IMR-90 (cell line): ENCODE data around the gene ARHGEF4. TPM values are rescaled to one million over a fixed set of nuclear protein-coding genes. Genes with fewer than 3 reads are reported as not detected.

Experiments used
- ATAC-seq: fragments of 200-7000 bp; cut with Tn5 transposase; 2 replicates; pipeline ENCODE4 v1.9.1; 2020; ENCODE audit warnings: low read depth, mild to moderate bottlenecking, moderate library complexity
- BruUV-seq: library from RNA; stranded (reverse); fragments of 400-500 nt; replicated peaks from 2 replicates; lab custom pipeline; 2021; lab: Mats Ljungman, UMichigan
- CTCF ChIA-PET: fragments of 300-600 bp; formaldehyde crosslinking; extraction: SDS; loops from one replicate; lab custom pipeline; 2021; ENCODE audit warnings: antibody characterized with exemption; lab: Yijun Ruan, JAX
- POLR2A ChIA-PET: fragments of 300-600 bp; sonication (Branson Sonifier 250); formaldehyde crosslinking; loops from one replicate; lab custom pipeline; 2022; ENCODE audit warnings: antibody characterized with exemption; ENCODE audit not compliant: unreplicated experiment; lab: Charles Lee
- DNase-seq: peaks from one replicate; pipeline ENCODE4 v3.0.0; 2013
- H2AFZ ChIP-seq: replicated peaks from 2 replicates; pipeline ENCODE3; 2013; ENCODE audit warnings: low read length, mild to moderate bottlenecking; ENCODE audit not compliant: poor library complexity
- H2AK5ac ChIP-seq: 2 replicates; pipeline ENCODE4 v1.6.1; 2013; ENCODE audit warnings: low read depth, low read length, inconsistent platforms
- H2AK9ac ChIP-seq: replicated peaks from 2 replicates; pipeline ENCODE3; 2013; ENCODE audit warnings: mild to moderate bottlenecking, low read depth, low read length, moderate library complexity; ENCODE audit not compliant: poor library complexity
- H2BK120ac ChIP-seq: 2 replicates; pipeline ENCODE4 v1.6.1; 2013; ENCODE audit warnings: low read depth, low read length, inconsistent platforms
- H2BK15ac ChIP-seq: 3 replicates; pipeline ENCODE4 v1.6.1; 2013; ENCODE audit warnings: low read depth, low read length, inconsistent platforms
- H2BK20ac ChIP-seq: 2 replicates; pipeline ENCODE4 v1.6.1; 2013; ENCODE audit warnings: low read depth, mild to moderate bottlenecking, inconsistent platforms, low read length, moderate library complexity
- H2BK5ac ChIP-seq: 2 replicates; pipeline ENCODE4 v1.6.1; 2013; ENCODE audit warnings: mild to moderate bottlenecking, low read depth, low read length, inconsistent platforms; ENCODE audit not compliant: poor library complexity, severe bottlenecking
- H3K14ac ChIP-seq: replicated peaks from 2 replicates; pipeline ENCODE4 v1.6.1; 2013; ENCODE audit warnings: low read depth, low read length, inconsistent platforms
- H3K18ac ChIP-seq: 2 replicates; pipeline ENCODE4 v1.6.1; 2013; ENCODE audit warnings: low read depth, low read length, control low read depth
- H3K23ac ChIP-seq: 2 replicates; pipeline ENCODE4 v1.6.1; 2013; ENCODE audit warnings: low read depth, low read length, inconsistent platforms
- H3K27ac ChIP-seq: 2 replicates; pipeline ENCODE4 v1.5.1; 2013; ENCODE audit warnings: mild to moderate bottlenecking, control low read depth, low read length; ENCODE audit not compliant: insufficient read depth
- H3K27me3 ChIP-seq: 2 replicates; pipeline ENCODE4 v1.6.1; 2013; ENCODE audit warnings: low read length; ENCODE audit not compliant: control insufficient read depth, insufficient read depth
- H3K36me3 ChIP-seq: 2 replicates; pipeline ENCODE4 v1.6.1; 2013; ENCODE audit warnings: low read length, mixed read lengths; ENCODE audit not compliant: control insufficient read depth, insufficient read depth
- H3K4ac ChIP-seq: 2 replicates; pipeline ENCODE4 v1.6.1; 2013; ENCODE audit warnings: low read depth, low read length, inconsistent platforms
- H3K4me1 ChIP-seq: 2 replicates; pipeline ENCODE4 v1.6.1; 2013; ENCODE audit warnings: low read length, mixed read lengths; ENCODE audit not compliant: control insufficient read depth, insufficient read depth
- H3K4me2 ChIP-seq: 2 replicates; pipeline ENCODE4 v1.6.1; 2013; ENCODE audit warnings: low read depth, mild to moderate bottlenecking, control low read depth, low read length, moderate library complexity
- H3K4me3 ChIP-seq: 2 replicates; pipeline ENCODE4 v1.5.1; 2013; ENCODE audit warnings: low read depth, mild to moderate bottlenecking, control low read depth, low read length, moderate library complexity; ENCODE audit not compliant: insufficient read depth
- H3K56ac ChIP-seq: 2 replicates; pipeline ENCODE4 v1.6.1; 2013; ENCODE audit warnings: low read length, inconsistent platforms; ENCODE audit not compliant: insufficient read depth; ENCODE audit errors: extremely low read depth
- H3K79me1 ChIP-seq, 2 experiments: 2 replicates each; pipeline ENCODE4 v1.6.1; 2013; ENCODE audit warnings: low read length in 2 of 2, inconsistent platforms in 1 of 2, low read depth in 1 of 2
- H3K9ac ChIP-seq: 2 replicates; pipeline ENCODE4 v1.6.1; 2013; ENCODE audit warnings: low read depth, low read length, control low read depth
- H3K9me1 ChIP-seq: 2 replicates; pipeline ENCODE4 v1.6.1; 2013; ENCODE audit warnings: low read length, inconsistent platforms; ENCODE audit not compliant: insufficient read depth
- H3K9me3 ChIP-seq: 2 replicates; pipeline ENCODE4 v1.6.1; 2013; ENCODE audit warnings: low read length; ENCODE audit not compliant: control insufficient read depth, insufficient read depth
- H4K20me1 ChIP-seq: 2 replicates; pipeline ENCODE4 v1.6.1; 2013; ENCODE audit warnings: low read length, inconsistent platforms; ENCODE audit not compliant: insufficient read depth
- H4K5ac ChIP-seq: 2 replicates; pipeline ENCODE4 v1.6.1; 2013; ENCODE audit warnings: mild to moderate bottlenecking, low read depth, low read length, control low read depth
- H4K8ac ChIP-seq, 2 experiments: 2 replicates each; pipeline ENCODE4 v1.6.1; 2013; ENCODE audit warnings: low read depth in 2 of 2, low read length in 2 of 2, control low read depth in 1 of 2, inconsistent platforms in 1 of 2
- H4K91ac ChIP-seq: 2 replicates; pipeline ENCODE4 v1.6.1; 2013; ENCODE audit warnings: low read depth, low read length, inconsistent platforms; ENCODE audit not compliant: insufficient read depth
- BHLHE40 ChIP-seq: fragments of 150-350 bp; IDR thresholded peaks from 2 replicates; pipeline ENCODE4 v1.6.1; 2016; ENCODE audit warnings: mild to moderate bottlenecking, low read depth, low read length
- CEBPB ChIP-seq: IDR thresholded peaks from 2 replicates; pipeline ENCODE4 v1.6.1; 2012; ENCODE audit warnings: low read depth, low read length, improper control_type of control experiment
- CTCF ChIP-seq: conservative IDR thresholded peaks from 2 replicates; pipeline ENCODE4 v1.5.1; 2012; ENCODE audit warnings: mild to moderate bottlenecking, low read depth, low read length, improper control_type of control experiment
- MAZ ChIP-seq: IDR thresholded peaks from 2 replicates; pipeline ENCODE4 v1.6.1; 2012; ENCODE audit warnings: low read depth, mild to moderate bottlenecking, low read length, improper control_type of control experiment, moderate library complexity, borderline replicate concordance
- MXI1 ChIP-seq: IDR thresholded peaks from 2 replicates; pipeline ENCODE4 v1.6.1; 2012; ENCODE audit warnings: low read depth, mild to moderate bottlenecking, low read length, moderate library complexity, borderline replicate concordance
- NFE2L2 ChIP-seq: fragments of 150-350 bp; IDR thresholded peaks from 2 replicates; pipeline ENCODE4 v1.6.1; 2016; ENCODE audit warnings: low read depth, mild to moderate bottlenecking, low read length
- RAD21 ChIP-seq: IDR thresholded peaks from 2 replicates; pipeline ENCODE4 v1.6.1; 2012; ENCODE audit warnings: low read length, improper control_type of control experiment
- RFX5 ChIP-seq: IDR thresholded peaks from 2 replicates; pipeline ENCODE4 v1.8.0; 2012; ENCODE audit warnings: low read depth, mild to moderate bottlenecking, low read length, moderate library complexity
- SMC3 ChIP-seq: fragments of 150-350 bp; IDR thresholded peaks from 2 replicates; pipeline ENCODE4 v1.6.1; 2016; ENCODE audit warnings: low read depth, mild to moderate bottlenecking, antibody characterized with exemption, low read length, moderate library complexity
- WGBS, 2 experiments: methylation state at CpG; one replicate each; pipeline versions ENCODE4 v1.1.5 to v1.1.7; 2013; ENCODE audit warnings: missing lambda C conversion rate in 2 of 2; ENCODE audit not compliant: insufficient read length in 1 of 2; ENCODE audit errors: extremely low coverage in 2 of 2; 5-methylcytosine and 5-hydroxymethylcytosine counted together
- dilution Hi-C: fragments of 300-500 bp; cut with HindIII; formaldehyde crosslinking; loops from one replicate; pipeline ENCODE4 v1.14.3; 2018; ENCODE audit warnings: low sequenced_read_pairs; ENCODE audit not compliant: unreplicated experiment
- in situ Hi-C: fragments of 300-500 bp; cut with MboI; formaldehyde crosslinking; loops from 3 replicates; pipeline ENCODE4 v1.14.3; 2019; ENCODE audit warnings: low sequenced_read_pairs, inconsistent platforms, mixed read lengths
- intact Hi-C: fragments of 100-400 bp; cut with micrococcal nuclease; formaldehyde crosslinking; loops from 2 replicates; pipeline ENCODE4 v1.10.0; 2022
- polyA plus RNA-seq, 3 experiments: library from polyadenylated mRNA; depleted of rRNA; stranded (reverse); fragments of >200 nt; gene quantifications; 2 replicates each; pipeline ENCODE4 v1.2.3, GENCODE V29; 2012; ENCODE audit warnings: low replicate concordance in 1 of 3
- total RNA-seq: library from RNA; depleted of rRNA; stranded (reverse); fragments of >200 nt; gene quantifications from 2 replicates; pipeline ENCODE4 v1.2.3, GENCODE V29; 2012
- TF ChIP-seq, protein P1 (sequence below): fragments of 150-350 bp; IDR thresholded peaks from 2 replicates; pipeline ENCODE4 v1.6.1; 2016; ENCODE audit warnings: low read depth, mild to moderate bottlenecking, low read length, moderate library complexity, borderline replicate concordance

Gene ARHGEF4
- total and polyA plus RNA-seq, 2 of the 4 experiments (the other 2 are of a cell fraction) = 2.7 to 5.0 TPM

GRCh38 chr2:130918393-130918792, 81.7 kb downstream of the ARHGEF4 start:
- H3K23ac ChIP-seq = no peak overlapping the region
- no peak overlapping the region for H4K8ac ChIP-seq
- H4K91ac ChIP-seq = no peak overlapping the region
- H2BK15ac ChIP-seq = no peak overlapping the region
- DNase-seq (no peak), ATAC-seq (no peak)
- H3K4me1 ChIP-seq = no peaks in the 10 kb centered on the region
- no peaks in the 10 kb centered on the region for H4K20me1 ChIP-seq
- no peak overlapping the region for H3K4me3 ChIP-seq
- no peaks in the 10 kb centered on the region for H3K9me1 ChIP-seq
- H2BK5ac ChIP-seq = no peak overlapping the region
- no peak overlapping the region for H2BK120ac ChIP-seq
- no peak overlapping the region for H3K4me2 ChIP-seq
- no peak overlapping the region for H2BK20ac ChIP-seq
- no peaks in the 10 kb centered on the region for H3K79me1 ChIP-seq
- in situ Hi-C loops = no loop called here
- H3K27me3 ChIP-seq = peaks cover 12% of the 10 kb centered on the region; the same call in 1 of the 2 replicates
- no peaks in the 10 kb centered on the region for H3K9me3 ChIP-seq
- no peak overlapping the region for H3K27ac ChIP-seq
- no peak overlapping the region for H2AK9ac ChIP-seq
- H3K18ac ChIP-seq = no peak overlapping the region
- no peak overlapping the region for H3K14ac ChIP-seq
- 51% methylated on average over 7 of the region's 21 CpGs; no CpG with 5 or more reads in 1 of the 2 experiments for WGBS, 2 experiments
- TF ChIP-seq SMC3 (no peak), BHLHE40 (no peak), CTCF (no peak), CEBPB (no peak), RAD21 (no peak), RFX5 (no peak), NFE2L2 (no peak), MAZ (no peak), MXI1 (no peak)
- TF ChIP-seq, protein P1, sequence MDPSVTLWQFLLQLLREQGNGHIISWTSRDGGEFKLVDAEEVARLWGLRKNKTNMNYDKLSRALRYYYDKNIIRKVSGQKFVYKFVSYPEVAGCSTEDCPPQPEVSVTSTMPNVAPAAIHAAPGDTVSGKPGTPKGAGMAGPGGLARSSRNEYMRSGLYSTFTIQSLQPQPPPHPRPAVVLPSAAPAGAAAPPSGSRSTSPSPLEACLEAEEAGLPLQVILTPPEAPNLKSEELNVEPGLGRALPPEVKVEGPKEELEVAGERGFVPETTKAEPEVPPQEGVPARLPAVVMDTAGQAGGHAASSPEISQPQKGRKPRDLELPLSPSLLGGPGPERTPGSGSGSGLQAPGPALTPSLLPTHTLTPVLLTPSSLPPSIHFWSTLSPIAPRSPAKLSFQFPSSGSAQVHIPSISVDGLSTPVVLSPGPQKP = no peak
- H4K5ac ChIP-seq = no peak overlapping the region
- no peaks in the 10 kb centered on the region for H3K36me3 ChIP-seq
- no TSS peak for BruUV-seq
- intact Hi-C loops = no loop called here
- H2AFZ ChIP-seq = no peak overlapping the region
- ChIA-PET CTCF (no interaction called here), POLR2A (no interaction called here)
- dilution Hi-C loops = no loop called here
- no peak overlapping the region for H3K4ac ChIP-seq
- no peak overlapping the region for H2AK5ac ChIP-seq
- H3K9ac ChIP-seq = no peak overlapping the region
- no peak overlapping the region for H3K56ac ChIP-seq
